ENCODE measurements around the gene CXCL12. TPM values are rescaled to one million over a fixed set of nuclear protein-coding genes. Genes with fewer than 3 reads are reported as not detected.

CXCL12 gene
- total and polyA plus RNA-seq, 2 donors (not counting 3 experiments of a cell fraction or from before 2014, with no cell fraction given), result 0.35 to 1.4 TPM

GRCh38 chr10:44389150-44389549, 4.3 kb upstream of the CXCL12 start:
- no TSS peak for BruUV-seq (replicated peaks)
- ChIA-PET CTCF (interaction anchor here (1.3 to 1.4 kb wide), 2 partner anchors 8 to 719 kb away, joined by 3 to 6 read pairs; no protein-coding TSS in a partner anchor), POLR2A (no interaction called here)
- DNase-seq (ENCODE audit: low read depth, low spot score) (no peak), FAIRE-seq (no peak)
- Histone ChIP-seq H3K27ac (ENCODE audit: insufficient read depth, low read depth, low read length) (no peak overlapping the region), H3K4me2 (ENCODE audit: insufficient read depth, low read length) (no peak overlapping the region), H2AFZ (ENCODE audit: low read depth, low read length) (no peak overlapping the region), H3K79me2 (ENCODE audit: control insufficient read depth, insufficient read depth, low read length) (no peaks in the 10 kb centered on the region), H3K9ac (replicated peaks; ENCODE audit: extremely low read depth, insufficient read depth, low read length) (no peak overlapping the region), H3K36me3 (ENCODE audit: control insufficient read depth in 2 of 2, extremely low read depth in 1 of 2, insufficient read depth in 2 of 2, low read length in 2 of 2) (no peaks in the 10 kb centered on the region), H3K4me1 (ENCODE audit: control insufficient read depth, extremely low read depth, insufficient read depth, low read length) (no peaks in the 10 kb centered on the region), H4K20me1 (replicated peaks; ENCODE audit: control insufficient read depth, extremely low read depth, insufficient read depth, low read length) (no peaks in the 10 kb centered on the region), H3K27me3 (ENCODE audit: control insufficient read depth in 2 of 2, insufficient read depth in 2 of 2, low read length in 2 of 2) (peaks cover 11 to 14% of the 10 kb centered on the region in 2 experiments), H3K4me3 (replicated peaks in 1 of 3; ENCODE audit: insufficient read depth in 1 of 3, low read depth in 1 of 3, low read length in 3 of 3) (no peak overlapping the region), H3K9me1 (replicated peaks; ENCODE audit: control insufficient read depth, extremely low read depth, insufficient read depth, low read length) (no peaks in the 10 kb centered on the region), H3K9me3 (replicated peaks; ENCODE audit: control insufficient read depth, insufficient read depth, low read length) (no peaks in the 10 kb centered on the region)
- dilution Hi-C loops (cut with MboI; ENCODE audit: extremely low pct_ligation_motif_present, low sequenced_read_pairs) (no loop called here), intact Hi-C loops (cut with micrococcal nuclease) (no loop called here)
- TF ChIP-seq CTCF (IDR thresholded peaks at IDR 0.05; ENCODE audit: extremely low read depth in 1 of 2, insufficient read depth in 1 of 2, low read depth in 1 of 2, low read length in 2 of 2) (no peak), POLR2A (IDR thresholded peaks at IDR 0.05; ENCODE audit: low read depth, low read length) (no peak), POLR2AphosphoS5 (IDR thresholded peaks at IDR 0.05; ENCODE audit: insufficient read depth, low read depth, low read length) (no peak), EZH2 (IDR thresholded peaks at IDR 0.05; ENCODE audit: borderline replicate concordance, low read depth, low read length, severe bottlenecking) (no peak), MYC (IDR thresholded peaks at IDR 0.05; ENCODE audit: low read depth, low read length) (no peak), MAX (IDR thresholded peaks at IDR 0.05; ENCODE audit: insufficient read depth, insufficient read length) (no peak), FOS (IDR thresholded peaks at IDR 0.05; ENCODE audit: borderline replicate concordance, insufficient read depth, low read length) (no peak)

All from endothelial cell of umbilical vein (primary cell).